Lower leg skin (tissue), 3 donors: ENCODE data around the gene MAPK13.

Experiments used
- POLR2A ChIP-seq, 2 donors: fragments of 450-650 bp; IDR thresholded peaks; one replicate each; pipeline ENCODE4 v1.6.1; 2016 to 2017; ENCODE audit warnings: antibody characterized with exemption in 2 of 2, mild to moderate bottlenecking in 1 of 2, moderate library complexity in 1 of 2
- TF ChIP-seq, protein P1 (sequence below), 3 donors: fragments of 450-650 bp; IDR thresholded peaks; one replicate each; pipeline ENCODE4 v1.5.1; 2016; ENCODE audit warnings: antibody characterized with exemption in 3 of 3, mild to moderate bottlenecking in 3 of 3, moderate library complexity in 2 of 3

- no peak for TF ChIP-seq POLR2A (IDR thresholded peaks at IDR 0.05)
- TF ChIP-seq, protein P1, sequence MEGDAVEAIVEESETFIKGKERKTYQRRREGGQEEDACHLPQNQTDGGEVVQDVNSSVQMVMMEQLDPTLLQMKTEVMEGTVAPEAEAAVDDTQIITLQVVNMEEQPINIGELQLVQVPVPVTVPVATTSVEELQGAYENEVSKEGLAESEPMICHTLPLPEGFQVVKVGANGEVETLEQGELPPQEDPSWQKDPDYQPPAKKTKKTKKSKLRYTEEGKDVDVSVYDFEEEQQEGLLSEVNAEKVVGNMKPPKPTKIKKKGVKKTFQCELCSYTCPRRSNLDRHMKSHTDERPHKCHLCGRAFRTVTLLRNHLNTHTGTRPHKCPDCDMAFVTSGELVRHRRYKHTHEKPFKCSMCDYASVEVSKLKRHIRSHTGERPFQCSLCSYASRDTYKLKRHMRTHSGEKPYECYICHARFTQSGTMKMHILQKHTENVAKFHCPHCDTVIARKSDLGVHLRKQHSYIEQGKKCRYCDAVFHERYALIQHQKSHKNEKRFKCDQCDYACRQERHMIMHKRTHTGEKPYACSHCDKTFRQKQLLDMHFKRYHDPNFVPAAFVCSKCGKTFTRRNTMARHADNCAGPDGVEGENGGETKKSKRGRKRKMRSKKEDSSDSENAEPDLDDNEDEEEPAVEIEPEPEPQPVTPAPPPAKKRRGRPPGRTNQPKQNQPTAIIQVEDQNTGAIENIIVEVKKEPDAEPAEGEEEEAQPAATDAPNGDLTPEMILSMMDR (IDR thresholded peaks at IDR 0.05) = no peak
Measured at GRCh38 chr6:36170704-36171103, 40.4 kb downstream of the MAPK13 start.
